WTC11 (cell line): ENCODE data around the gene TSKU. TPM values are rescaled to one million over a fixed set of nuclear protein-coding genes. Genes with fewer than 3 reads are reported as not detected.

Experiments used
- ATAC-seq: fragments of 200-7000 bp; cut with Tn5 transposase; 2 replicates; pipeline ENCODE4 v1.10.0; 2021; ENCODE audit warnings: mild to moderate bottlenecking, moderate library complexity
- Bru-seq: library from RNA; stranded (reverse); fragments of 400-500 nt; gene quantifications from one replicate; lab custom pipeline; 2021; lab: Mats Ljungman, UMichigan
- CTCF ChIA-PET: fragments of 300-600 bp; sonication (Branson Sonifier 250); formaldehyde crosslinking; loops from one replicate; lab custom pipeline; 2021; ENCODE audit warnings: antibody characterized with exemption; lab: Charles Lee
- POLR2A ChIA-PET: fragments of 350-600 bp; sonication (Branson Sonifier 250); formaldehyde crosslinking; loops from one replicate; lab custom pipeline; 2021; ENCODE audit warnings: antibody characterized with exemption; lab: Charles Lee
- DNase-seq: peaks from one replicate; pipeline ENCODE4 v3.0.0; 2021; ENCODE audit warnings: low spot score
- H3K27ac Mint-ChIP-seq: 2 replicates; pipeline ENCODE4 v1.8.0; 2021; ENCODE audit warnings: mixed read lengths
- H3K27me3 Mint-ChIP-seq: 2 replicates; pipeline ENCODE4 v1.8.0; 2021; ENCODE audit warnings: low read depth, mild to moderate bottlenecking, moderate library complexity, mixed read lengths
- H3K36me3 Mint-ChIP-seq: 2 replicates; pipeline ENCODE4 v1.8.0; 2021; ENCODE audit warnings: mixed read lengths
- H3K4me1 Mint-ChIP-seq: 2 replicates; pipeline ENCODE4 v1.8.0; 2022; ENCODE audit warnings: mixed read lengths
- H3K4me3 Mint-ChIP-seq: 2 replicates; pipeline ENCODE4 v1.8.0; 2021; ENCODE audit warnings: mild to moderate bottlenecking, moderate library complexity, mixed read lengths
- H3K9me3 Mint-ChIP-seq: 2 replicates; pipeline ENCODE4 v1.8.0; 2021; ENCODE audit warnings: mixed read lengths
- ATF1 ChIP-seq: sonication (generic); formaldehyde crosslinking; IDR thresholded peaks from 2 replicates; pipeline ENCODE4 v1.8.1; 2023; ENCODE audit warnings: mild to moderate bottlenecking, moderate library complexity, missing genetic modification reagents
- CBFB ChIP-seq: sonication (generic); formaldehyde crosslinking; IDR thresholded peaks from 2 replicates; pipeline ENCODE4 v1.8.1; 2022; ENCODE audit warnings: mild to moderate bottlenecking, low read depth, missing genetic modification reagents
- ELF4 ChIP-seq: sonication (generic); formaldehyde crosslinking; IDR thresholded peaks from 2 replicates; pipeline ENCODE4 v1.8.1; 2022; ENCODE audit warnings: low read depth, mild to moderate bottlenecking, moderate library complexity, missing genetic modification reagents
- ETV6 ChIP-seq: sonication (generic); formaldehyde crosslinking; IDR thresholded peaks from 2 replicates; pipeline ENCODE4 v1.8.1; 2022; ENCODE audit warnings: mild to moderate bottlenecking, missing genetic modification reagents
- FOXJ3 ChIP-seq: sonication (generic); formaldehyde crosslinking; IDR thresholded peaks from 2 replicates; pipeline ENCODE4 v1.9.0; 2021; ENCODE audit warnings: missing genetic modification reagents, mild to moderate bottlenecking, borderline replicate concordance
- FOXP1 ChIP-seq: sonication (generic); formaldehyde crosslinking; IDR thresholded peaks from 2 replicates; pipeline ENCODE4 v1.8.0; 2022; ENCODE audit warnings: missing genetic modification reagents, mild to moderate bottlenecking, moderate library complexity, borderline replicate concordance
- KAT7 ChIP-seq: sonication (generic); formaldehyde crosslinking; IDR thresholded peaks from 2 replicates; pipeline ENCODE4 v1.8.1; 2023; ENCODE audit warnings: missing genetic modification reagents, mild to moderate bottlenecking, borderline replicate concordance
- NFE2L1 ChIP-seq: sonication (generic); formaldehyde crosslinking; IDR thresholded peaks from 2 replicates; pipeline ENCODE4 v1.8.1; 2023; ENCODE audit warnings: missing genetic modification reagents
- OVOL2 ChIP-seq: fragments of 250-450 bp; sonication (Bioruptor Pico); IDR thresholded peaks from 2 replicates; pipeline ENCODE4 v1.9.0; 2021; ENCODE audit warnings: mild to moderate bottlenecking, borderline replicate concordance
- RELA ChIP-seq: sonication (generic); formaldehyde crosslinking; IDR thresholded peaks from 2 replicates; pipeline ENCODE4 v1.8.1; 2022; ENCODE audit warnings: missing genetic modification reagents, mild to moderate bottlenecking, borderline replicate concordance
- TCF7 ChIP-seq: sonication (generic); formaldehyde crosslinking; IDR thresholded peaks from 2 replicates; pipeline ENCODE4 v1.8.0; 2022; ENCODE audit warnings: mild to moderate bottlenecking, low read depth, missing genetic modification reagents, moderate library complexity
- ZNF671 ChIP-seq: fragments of 250-450 bp; sonication (Bioruptor Pico); IDR thresholded peaks from 2 replicates; pipeline ENCODE4 v1.8.0; 2021; ENCODE audit warnings: mild to moderate bottlenecking
- long read RNA-seq, 3 experiments: library from RNA in 1 of 3; library from capped mRNA in 1 of 3; library from polyadenylated mRNA in 1 of 3; unstranded in 2 of 3; stranded (forward) in 1 of 3; transcript quantifications; one replicate each; pipeline ENCODE4 v2.0.0, GENCODE V29; 2021
- total RNA-seq: library from RNA; stranded (reverse); gene quantifications from 3 replicates; pipeline ENCODE4 v1.2.3, GENCODE V29; 2021
- TF ChIP-seq, protein P1 (sequence below): sonication (generic); formaldehyde crosslinking; IDR thresholded peaks from 2 replicates; pipeline ENCODE4 v1.8.1; 2023; ENCODE audit warnings: mild to moderate bottlenecking, missing genetic modification reagents, moderate library complexity
- TF ChIP-seq, protein P2 (sequence below): fragments of 200-600 bp; IDR thresholded peaks from 2 replicates; pipeline ENCODE4 v1.8.0; 2022; ENCODE audit warnings: antibody characterized with exemption
- TF ChIP-seq, protein P3 (sequence below): sonication (generic); formaldehyde crosslinking; IDR thresholded peaks from 2 replicates; pipeline ENCODE4 v1.8.0; 2022; ENCODE audit warnings: mild to moderate bottlenecking, missing genetic modification reagents
- TF ChIP-seq, protein P4 (sequence below): sonication (generic); formaldehyde crosslinking; IDR thresholded peaks from 2 replicates; pipeline ENCODE4 v1.8.1; 2022; ENCODE audit warnings: mild to moderate bottlenecking, missing genetic modification reagents, moderate library complexity, borderline replicate concordance
- TF ChIP-seq, protein P5 (sequence below): fragments of 250-450 bp; sonication (Bioruptor Pico); IDR thresholded peaks from 2 replicates; pipeline ENCODE4 v2.1.2; 2022; ENCODE audit warnings: mild to moderate bottlenecking, moderate library complexity
- TF ChIP-seq, protein P6 (sequence below): sonication (generic); formaldehyde crosslinking; IDR thresholded peaks from 2 replicates; pipeline ENCODE4 v1.8.1; 2023; ENCODE audit warnings: mild to moderate bottlenecking, missing genetic modification reagents
- TF ChIP-seq, protein P7 (sequence below): sonication (generic); formaldehyde crosslinking; IDR thresholded peaks from 2 replicates; pipeline ENCODE4 v1.8.1; 2022; ENCODE audit warnings: low read depth, mild to moderate bottlenecking, moderate library complexity, missing genetic modification reagents, borderline replicate concordance
- TF ChIP-seq, protein P8 (sequence below): sonication (generic); formaldehyde crosslinking; IDR thresholded peaks from 2 replicates; pipeline ENCODE4 v1.8.0; 2022; ENCODE audit warnings: mild to moderate bottlenecking, missing genetic modification reagents
- TF ChIP-seq, protein P9 (sequence below): sonication (generic); formaldehyde crosslinking; conservative IDR thresholded peaks from 2 replicates; pipeline ENCODE4 v1.8.1; 2022; ENCODE audit warnings: mild to moderate bottlenecking, missing genetic modification reagents

Gene TSKU, protein sequence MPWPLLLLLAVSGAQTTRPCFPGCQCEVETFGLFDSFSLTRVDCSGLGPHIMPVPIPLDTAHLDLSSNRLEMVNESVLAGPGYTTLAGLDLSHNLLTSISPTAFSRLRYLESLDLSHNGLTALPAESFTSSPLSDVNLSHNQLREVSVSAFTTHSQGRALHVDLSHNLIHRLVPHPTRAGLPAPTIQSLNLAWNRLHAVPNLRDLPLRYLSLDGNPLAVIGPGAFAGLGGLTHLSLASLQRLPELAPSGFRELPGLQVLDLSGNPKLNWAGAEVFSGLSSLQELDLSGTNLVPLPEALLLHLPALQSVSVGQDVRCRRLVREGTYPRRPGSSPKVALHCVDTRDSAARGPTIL
- total RNA-seq (24.0 to 30.3 TPM (median 24.4 TPM) in 3 replicates), Bru-seq, nascent RNA (percentile 82 among the genes with signal in this experiment)
- long read RNA-seq, experiment 1, transcript TSKU-201 (2 exons, 2,712 nt): major isoform, 144 of 164 reads
- long read RNA-seq, experiment 1, partial matches to known transcripts: 15 of 164 reads
- long read RNA-seq, experiment 1, other reads (novel, unspliced or antisense): 5 of 164 reads
- long read RNA-seq, experiment 2, transcript TSKU-201 (2 exons, 2,712 nt): major isoform, 26 of 39 reads
- long read RNA-seq, experiment 2, partial matches to known transcripts: 11 of 39 reads
- long read RNA-seq, experiment 2, other reads (novel, unspliced or antisense): 2 of 39 reads
- long read RNA-seq, experiment 3, partial matches to known transcripts: 0 of 9 reads
- long read RNA-seq, experiment 3, other reads (novel, unspliced or antisense): 7 of 9 reads

DNA sequence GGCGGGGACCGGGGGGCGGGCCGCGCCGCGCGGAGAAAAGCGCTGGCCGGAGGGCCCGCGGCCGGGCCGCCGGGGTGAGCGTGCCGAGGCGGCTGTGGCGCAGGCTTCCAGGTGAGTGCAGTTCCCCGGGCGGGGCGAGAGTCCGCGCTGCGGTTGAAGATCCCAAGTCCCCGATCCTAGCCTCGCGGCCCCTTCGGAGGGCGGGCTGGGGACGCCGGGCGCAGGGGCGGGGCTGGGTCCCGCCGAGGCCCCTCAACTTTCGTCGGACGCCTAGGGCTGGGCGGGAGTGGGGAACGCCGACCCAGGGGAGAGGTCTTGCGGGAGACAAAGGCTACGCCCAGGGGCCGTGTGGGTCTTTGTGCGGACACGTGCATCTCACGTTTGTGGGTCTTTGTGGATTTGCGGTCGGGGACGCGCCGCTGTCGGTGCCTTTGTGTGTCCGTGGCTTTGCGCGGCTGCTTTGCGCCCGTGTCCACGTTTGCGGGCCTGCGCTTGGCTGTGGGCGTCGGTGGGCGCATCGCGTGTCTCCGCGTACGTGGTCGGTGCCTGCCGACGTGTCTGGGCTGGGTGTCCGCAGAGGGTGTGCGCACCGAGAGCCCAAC, at the start of gene TSKU:
Gene TSKU, plus strand, starts transcription at position 63 of the 602 bp plus-strand sequence. CDS start 12,261 bp downstream, outside the sequence.
- peak; percentile 34 for ATAC-seq
- H3K36me3 Mint-ChIP-seq: peaks cover 28% of the 10 kb centered on the region
- H3K9me3 Mint-ChIP-seq: peaks cover 19% of the 10 kb centered on the region
- peak; percentile 77 for DNase-seq
- peaks cover 8% of the 10 kb centered on the region for H3K27me3 Mint-ChIP-seq
- peaks cover 71% of the 10 kb centered on the region for H3K4me1 Mint-ChIP-seq
- ChIA-PET POLR2A (interaction anchor here (1.1 to 1.5 kb wide), 2 partner anchors 36 to 49 kb away, joined by 3 to 4 read pairs; no protein-coding TSS in a partner anchor), CTCF (interaction anchor here (0.6 to 3.1 kb wide), 4 partner anchors 15 to 136 kb away, joined by 3 to 27 read pairs (median 10); no protein-coding TSS in a partner anchor)
- peak within 1 kb of the TSS; percentile 84 for H3K4me3 Mint-ChIP-seq
- H3K27ac Mint-ChIP-seq: peak within 1 kb of the TSS; percentile 88
- TF ChIP-seq, protein P1, sequence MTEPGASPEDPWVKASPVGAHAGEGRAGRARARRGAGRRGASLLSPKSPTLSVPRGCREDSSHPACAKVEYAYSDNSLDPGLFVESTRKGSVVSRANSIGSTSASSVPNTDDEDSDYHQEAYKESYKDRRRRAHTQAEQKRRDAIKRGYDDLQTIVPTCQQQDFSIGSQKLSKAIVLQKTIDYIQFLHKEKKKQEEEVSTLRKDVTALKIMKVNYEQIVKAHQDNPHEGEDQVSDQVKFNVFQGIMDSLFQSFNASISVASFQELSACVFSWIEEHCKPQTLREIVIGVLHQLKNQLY: no peak
- TF ChIP-seq, protein P2, sequence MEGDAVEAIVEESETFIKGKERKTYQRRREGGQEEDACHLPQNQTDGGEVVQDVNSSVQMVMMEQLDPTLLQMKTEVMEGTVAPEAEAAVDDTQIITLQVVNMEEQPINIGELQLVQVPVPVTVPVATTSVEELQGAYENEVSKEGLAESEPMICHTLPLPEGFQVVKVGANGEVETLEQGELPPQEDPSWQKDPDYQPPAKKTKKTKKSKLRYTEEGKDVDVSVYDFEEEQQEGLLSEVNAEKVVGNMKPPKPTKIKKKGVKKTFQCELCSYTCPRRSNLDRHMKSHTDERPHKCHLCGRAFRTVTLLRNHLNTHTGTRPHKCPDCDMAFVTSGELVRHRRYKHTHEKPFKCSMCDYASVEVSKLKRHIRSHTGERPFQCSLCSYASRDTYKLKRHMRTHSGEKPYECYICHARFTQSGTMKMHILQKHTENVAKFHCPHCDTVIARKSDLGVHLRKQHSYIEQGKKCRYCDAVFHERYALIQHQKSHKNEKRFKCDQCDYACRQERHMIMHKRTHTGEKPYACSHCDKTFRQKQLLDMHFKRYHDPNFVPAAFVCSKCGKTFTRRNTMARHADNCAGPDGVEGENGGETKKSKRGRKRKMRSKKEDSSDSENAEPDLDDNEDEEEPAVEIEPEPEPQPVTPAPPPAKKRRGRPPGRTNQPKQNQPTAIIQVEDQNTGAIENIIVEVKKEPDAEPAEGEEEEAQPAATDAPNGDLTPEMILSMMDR: no peak
- peak; percentile 63; the same call in 1 of the 2 replicates for TF ChIP-seq RELA (CRISPR knock-in tag)
- peak; percentile 68; the same call in 1 of the 2 replicates for TF ChIP-seq ATF1 (CRISPR knock-in tag)
- TF ChIP-seq, protein P3, sequence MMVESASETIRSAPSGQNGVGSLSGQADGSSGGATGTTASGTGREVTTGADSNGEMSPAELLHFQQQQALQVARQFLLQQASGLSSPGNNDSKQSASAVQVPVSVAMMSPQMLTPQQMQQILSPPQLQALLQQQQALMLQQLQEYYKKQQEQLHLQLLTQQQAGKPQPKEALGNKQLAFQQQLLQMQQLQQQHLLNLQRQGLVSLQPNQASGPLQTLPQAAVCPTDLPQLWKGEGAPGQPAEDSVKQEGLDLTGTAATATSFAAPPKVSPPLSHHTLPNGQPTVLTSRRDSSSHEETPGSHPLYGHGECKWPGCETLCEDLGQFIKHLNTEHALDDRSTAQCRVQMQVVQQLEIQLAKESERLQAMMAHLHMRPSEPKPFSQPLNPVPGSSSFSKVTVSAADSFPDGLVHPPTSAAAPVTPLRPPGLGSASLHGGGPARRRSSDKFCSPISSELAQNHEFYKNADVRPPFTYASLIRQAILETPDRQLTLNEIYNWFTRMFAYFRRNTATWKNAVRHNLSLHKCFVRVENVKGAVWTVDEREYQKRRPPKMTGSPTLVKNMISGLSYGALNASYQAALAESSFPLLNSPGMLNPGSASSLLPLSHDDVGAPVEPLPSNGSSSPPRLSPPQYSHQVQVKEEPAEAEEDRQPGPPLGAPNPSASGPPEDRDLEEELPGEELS (CRISPR knock-in tag): peak; percentile 72; the same call in 1 of the 2 replicates
- TF ChIP-seq ZNF671: peak; percentile 75; the same call in 1 of the 2 replicates
- no peak for TF ChIP-seq OVOL2 (CRISPR knock-in tag)
- TF ChIP-seq, protein P4, sequence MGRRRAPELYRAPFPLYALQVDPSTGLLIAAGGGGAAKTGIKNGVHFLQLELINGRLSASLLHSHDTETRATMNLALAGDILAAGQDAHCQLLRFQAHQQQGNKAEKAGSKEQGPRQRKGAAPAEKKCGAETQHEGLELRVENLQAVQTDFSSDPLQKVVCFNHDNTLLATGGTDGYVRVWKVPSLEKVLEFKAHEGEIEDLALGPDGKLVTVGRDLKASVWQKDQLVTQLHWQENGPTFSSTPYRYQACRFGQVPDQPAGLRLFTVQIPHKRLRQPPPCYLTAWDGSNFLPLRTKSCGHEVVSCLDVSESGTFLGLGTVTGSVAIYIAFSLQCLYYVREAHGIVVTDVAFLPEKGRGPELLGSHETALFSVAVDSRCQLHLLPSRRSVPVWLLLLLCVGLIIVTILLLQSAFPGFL (CRISPR knock-in tag): 0 out of 2 replicates have a peak, but pooled peaks have one; percentile 71
- TF ChIP-seq NFE2L1 (CRISPR knock-in tag): no peak
- no peak for TF ChIP-seq ELF4
- TF ChIP-seq, protein P5, sequence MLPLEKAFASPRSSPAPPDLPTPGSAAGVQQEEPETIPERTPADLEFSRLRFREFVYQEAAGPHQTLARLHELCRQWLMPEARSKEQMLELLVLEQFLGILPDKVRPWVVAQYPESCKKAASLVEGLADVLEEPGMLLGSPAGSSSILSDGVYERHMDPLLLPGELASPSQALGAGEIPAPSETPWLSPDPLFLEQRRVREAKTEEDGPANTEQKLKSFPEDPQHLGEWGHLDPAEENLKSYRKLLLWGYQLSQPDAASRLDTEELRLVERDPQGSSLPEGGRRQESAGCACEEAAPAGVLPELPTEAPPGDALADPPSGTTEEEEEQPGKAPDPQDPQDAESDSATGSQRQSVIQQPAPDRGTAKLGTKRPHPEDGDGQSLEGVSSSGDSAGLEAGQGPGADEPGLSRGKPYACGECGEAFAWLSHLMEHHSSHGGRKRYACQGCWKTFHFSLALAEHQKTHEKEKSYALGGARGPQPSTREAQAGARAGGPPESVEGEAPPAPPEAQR (CRISPR knock-in tag): no peak
- no peak for TF ChIP-seq TCF7 (CRISPR knock-in tag)
- TF ChIP-seq FOXJ3: no peak
- no peak for TF ChIP-seq KAT7
- TF ChIP-seq, protein P6, sequence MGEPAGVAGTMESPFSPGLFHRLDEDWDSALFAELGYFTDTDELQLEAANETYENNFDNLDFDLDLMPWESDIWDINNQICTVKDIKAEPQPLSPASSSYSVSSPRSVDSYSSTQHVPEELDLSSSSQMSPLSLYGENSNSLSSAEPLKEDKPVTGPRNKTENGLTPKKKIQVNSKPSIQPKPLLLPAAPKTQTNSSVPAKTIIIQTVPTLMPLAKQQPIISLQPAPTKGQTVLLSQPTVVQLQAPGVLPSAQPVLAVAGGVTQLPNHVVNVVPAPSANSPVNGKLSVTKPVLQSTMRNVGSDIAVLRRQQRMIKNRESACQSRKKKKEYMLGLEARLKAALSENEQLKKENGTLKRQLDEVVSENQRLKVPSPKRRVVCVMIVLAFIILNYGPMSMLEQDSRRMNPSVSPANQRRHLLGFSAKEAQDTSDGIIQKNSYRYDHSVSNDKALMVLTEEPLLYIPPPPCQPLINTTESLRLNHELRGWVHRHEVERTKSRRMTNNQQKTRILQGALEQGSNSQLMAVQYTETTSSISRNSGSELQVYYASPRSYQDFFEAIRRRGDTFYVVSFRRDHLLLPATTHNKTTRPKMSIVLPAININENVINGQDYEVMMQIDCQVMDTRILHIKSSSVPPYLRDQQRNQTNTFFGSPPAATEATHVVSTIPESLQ (CRISPR knock-in tag): no peak
- peak; percentile 86 for TF ChIP-seq FOXP1
- TF ChIP-seq ETV6 (CRISPR knock-in tag): no peak
- TF ChIP-seq, protein P7, sequence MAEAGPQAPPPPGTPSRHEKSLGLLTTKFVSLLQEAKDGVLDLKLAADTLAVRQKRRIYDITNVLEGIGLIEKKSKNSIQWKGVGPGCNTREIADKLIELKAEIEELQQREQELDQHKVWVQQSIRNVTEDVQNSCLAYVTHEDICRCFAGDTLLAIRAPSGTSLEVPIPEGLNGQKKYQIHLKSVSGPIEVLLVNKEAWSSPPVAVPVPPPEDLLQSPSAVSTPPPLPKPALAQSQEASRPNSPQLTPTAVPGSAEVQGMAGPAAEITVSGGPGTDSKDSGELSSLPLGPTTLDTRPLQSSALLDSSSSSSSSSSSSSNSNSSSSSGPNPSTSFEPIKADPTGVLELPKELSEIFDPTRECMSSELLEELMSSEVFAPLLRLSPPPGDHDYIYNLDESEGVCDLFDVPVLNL (CRISPR knock-in tag): peak; percentile 84
- TF ChIP-seq CBFB (CRISPR knock-in tag): no peak
- TF ChIP-seq, protein P8, sequence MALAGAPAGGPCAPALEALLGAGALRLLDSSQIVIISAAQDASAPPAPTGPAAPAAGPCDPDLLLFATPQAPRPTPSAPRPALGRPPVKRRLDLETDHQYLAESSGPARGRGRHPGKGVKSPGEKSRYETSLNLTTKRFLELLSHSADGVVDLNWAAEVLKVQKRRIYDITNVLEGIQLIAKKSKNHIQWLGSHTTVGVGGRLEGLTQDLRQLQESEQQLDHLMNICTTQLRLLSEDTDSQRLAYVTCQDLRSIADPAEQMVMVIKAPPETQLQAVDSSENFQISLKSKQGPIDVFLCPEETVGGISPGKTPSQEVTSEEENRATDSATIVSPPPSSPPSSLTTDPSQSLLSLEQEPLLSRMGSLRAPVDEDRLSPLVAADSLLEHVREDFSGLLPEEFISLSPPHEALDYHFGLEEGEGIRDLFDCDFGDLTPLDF: no peak
- TF ChIP-seq, protein P9, sequence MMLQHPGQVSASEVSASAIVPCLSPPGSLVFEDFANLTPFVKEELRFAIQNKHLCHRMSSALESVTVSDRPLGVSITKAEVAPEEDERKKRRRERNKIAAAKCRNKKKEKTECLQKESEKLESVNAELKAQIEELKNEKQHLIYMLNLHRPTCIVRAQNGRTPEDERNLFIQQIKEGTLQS (CRISPR knock-in tag): no peak
